GM18511 (cell line): ENCODE data around the gene TRPM2.
A peak's percentile ranks its signal among the peaks of the same experiment; 100 is the strongest.
"Not testable (repeated sequence)": the region's sequence is repeated elsewhere in the genome, so short reads cannot be mapped to it uniquely, and the experiment has no call there.

Source experiments
- ATAC-seq: cut with Tn5 transposase; IDR thresholded peaks from one replicate; pipeline ENCODE4 v1.9.1; 2021; ENCODE audit warnings: mild to moderate bottlenecking, moderate library complexity; ENCODE audit not compliant: unreplicated experiment

The TRPM2 gene

DNA sequence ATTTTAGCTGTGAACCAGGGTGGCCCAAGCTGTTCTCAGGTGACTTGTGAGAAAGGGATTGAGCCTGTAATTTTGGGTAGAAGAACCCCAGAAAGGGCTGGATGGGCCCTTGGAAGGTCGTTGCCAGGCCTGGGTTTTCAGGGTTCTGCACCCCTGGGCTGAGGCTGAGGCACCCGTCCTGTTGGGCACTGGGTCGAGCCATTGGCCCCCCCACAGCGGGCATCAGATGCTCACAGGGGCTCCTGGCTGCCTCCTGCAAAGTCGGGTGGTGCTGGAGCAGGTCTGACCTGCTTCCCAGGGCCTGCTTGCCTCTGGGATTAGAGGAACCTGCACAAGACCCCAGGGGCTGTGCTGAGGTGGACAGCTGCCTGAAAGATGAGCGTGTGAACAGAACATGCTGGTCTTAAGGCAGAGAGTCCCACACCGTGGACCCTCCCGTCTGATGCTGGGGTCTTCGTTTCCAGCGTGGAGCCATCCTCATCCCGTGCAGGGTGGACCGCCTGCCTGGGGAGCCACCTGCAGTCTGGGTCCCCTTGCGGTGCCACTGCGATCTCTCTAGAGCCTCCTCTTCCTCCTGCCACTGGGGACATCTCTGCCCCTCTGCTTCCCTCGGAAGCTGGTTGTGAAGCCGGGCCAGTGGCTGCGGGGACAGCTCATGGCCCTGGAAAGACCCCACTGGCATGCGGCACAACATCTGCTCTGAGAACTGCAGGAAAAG is 1.7 kb upstream of the TRPM2 start:
- ATAC-seq, result no peak

DNA sequence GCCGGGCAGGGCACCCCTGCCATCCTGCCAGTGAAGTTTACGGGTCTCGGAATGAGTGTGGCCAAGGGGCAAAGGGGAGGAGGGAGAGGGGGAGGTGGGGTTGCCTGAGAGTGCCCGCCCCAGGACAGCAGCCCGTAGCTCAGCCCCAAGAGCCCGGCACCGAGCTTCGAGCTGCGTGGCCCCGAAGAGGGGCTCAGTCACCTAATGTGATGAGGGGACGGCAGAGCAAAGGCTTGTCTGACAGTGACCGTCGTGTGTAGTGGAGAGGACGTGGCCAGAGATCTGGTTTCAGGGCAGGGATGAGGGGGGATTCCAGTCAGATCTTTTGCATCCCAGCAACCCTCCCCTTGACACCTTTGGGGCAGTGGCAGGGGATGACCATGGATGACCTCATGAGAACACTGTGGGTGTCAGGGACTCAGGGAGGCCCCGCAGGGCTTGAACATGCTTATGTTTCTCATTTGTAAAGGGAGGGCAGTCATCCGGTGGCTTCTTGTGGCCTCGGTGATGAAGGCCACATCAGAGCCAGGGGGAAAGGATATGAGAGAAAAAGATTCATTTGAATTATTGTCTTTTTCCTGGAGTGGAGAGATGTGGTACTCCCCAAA is 1.1 kb upstream of the TRPM2 start:
- no peak for ATAC-seq

DNA sequence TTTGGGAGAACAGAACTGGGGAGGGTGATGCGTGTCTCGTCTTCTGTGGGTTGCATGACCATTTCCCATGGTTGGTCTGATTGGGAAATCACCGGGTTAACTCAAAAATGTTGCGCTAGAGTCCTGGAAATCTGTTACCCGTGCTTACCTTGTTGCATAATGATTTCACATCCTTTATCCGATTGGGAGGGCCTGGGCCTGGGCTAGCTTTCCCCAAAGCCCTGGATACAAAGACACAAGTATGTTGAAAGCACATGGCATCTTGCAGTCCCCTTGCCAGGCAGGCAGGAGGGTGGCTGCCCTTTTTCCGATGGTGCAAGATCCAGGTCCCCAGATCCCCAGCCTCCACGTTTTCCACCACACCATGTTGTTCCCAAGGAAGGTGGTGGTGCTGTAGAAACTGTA is 582 bp downstream of the TRPM2 start:
- ATAC-seq, result peak; percentile 22

DNA sequence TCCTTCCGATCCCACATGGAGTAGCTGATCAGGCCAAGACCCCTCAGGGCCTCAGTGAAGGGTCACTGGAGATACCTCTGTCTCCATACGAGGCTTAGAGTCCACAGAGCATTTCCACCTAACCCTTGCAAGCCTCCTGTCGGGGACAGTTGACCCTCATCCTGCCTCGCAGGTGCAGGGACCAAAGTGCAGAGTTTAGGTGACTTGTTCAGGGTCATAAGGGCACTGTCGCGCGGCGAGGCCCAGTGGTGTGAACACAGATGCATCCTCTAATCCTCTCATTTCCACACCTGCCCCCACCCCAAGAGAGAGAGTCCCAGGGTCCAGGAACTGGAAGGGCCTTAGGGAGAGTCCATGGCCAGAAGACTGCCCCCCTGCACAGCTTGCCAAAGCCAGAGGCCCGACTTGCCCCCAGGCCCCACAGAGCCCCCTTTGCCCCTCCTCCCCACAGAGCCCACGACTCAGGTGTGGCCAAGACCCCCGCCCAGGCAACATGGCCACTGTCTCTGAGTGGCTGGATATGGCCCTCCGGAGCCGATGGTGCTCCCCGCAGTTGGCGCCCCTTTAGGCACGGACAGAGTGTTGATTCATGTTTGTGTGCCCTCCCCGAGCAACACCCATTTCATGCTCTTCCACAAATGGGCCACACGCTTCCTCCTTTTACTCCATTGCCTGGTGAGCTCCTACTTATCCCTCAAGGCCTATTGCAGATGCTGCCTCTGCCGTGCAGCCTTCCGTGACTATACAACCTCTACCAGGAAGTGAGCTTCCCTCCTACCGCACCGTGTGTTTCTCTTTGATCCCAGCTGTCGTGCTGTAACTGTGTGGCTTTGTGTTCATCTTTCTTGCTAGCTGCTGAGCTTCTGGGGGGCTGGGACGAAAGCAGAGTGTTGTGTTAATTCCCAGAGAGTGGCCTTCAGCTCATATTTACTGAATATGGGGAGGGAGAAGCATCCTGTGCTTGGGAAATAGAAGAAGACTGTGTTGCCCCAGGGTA is 1.7 kb downstream of the TRPM2 start:
- ATAC-seq, result no peak

DNA sequence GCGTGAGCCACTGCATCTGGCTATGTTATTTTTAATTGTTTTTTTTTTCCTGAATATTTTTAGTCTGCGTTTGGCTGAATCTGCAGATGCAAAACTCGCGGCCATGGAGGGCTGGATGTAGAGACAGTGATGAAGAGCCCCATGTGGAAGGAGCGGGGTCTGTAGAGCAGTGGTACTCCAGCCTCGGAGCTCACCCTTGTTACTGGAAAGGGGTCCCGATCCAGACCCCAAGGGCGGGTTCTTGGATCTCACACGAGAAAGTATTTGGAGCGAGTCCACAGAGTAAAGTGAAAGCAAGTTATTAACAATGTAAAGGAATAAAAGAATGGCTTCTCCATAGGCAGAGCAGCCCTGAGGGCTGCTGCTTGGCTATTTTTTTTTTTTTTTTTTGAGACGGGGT is 2.7 kb downstream of the TRPM2 start:
- no peak for ATAC-seq

DNA sequence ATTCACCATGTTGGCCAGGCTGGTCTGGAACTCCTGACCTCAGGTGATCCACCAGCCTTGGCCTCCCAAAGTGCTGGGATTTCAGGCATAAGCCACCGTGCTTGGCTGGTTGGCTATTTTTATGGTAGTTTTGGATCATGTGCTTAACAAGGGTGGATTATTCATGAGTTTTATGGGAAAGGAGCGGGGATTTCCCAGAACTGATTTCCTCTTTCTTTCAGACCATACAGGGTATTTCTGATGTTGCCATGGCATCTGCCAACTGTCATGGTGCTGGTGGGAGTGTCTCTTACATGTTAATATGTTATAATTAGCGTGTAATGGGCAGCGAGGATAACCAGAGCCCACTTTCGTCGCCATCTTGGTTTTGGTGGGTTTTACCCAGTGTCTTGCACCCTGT is 3.2 kb downstream of the TRPM2 start:
- no peak for ATAC-seq

DNA sequence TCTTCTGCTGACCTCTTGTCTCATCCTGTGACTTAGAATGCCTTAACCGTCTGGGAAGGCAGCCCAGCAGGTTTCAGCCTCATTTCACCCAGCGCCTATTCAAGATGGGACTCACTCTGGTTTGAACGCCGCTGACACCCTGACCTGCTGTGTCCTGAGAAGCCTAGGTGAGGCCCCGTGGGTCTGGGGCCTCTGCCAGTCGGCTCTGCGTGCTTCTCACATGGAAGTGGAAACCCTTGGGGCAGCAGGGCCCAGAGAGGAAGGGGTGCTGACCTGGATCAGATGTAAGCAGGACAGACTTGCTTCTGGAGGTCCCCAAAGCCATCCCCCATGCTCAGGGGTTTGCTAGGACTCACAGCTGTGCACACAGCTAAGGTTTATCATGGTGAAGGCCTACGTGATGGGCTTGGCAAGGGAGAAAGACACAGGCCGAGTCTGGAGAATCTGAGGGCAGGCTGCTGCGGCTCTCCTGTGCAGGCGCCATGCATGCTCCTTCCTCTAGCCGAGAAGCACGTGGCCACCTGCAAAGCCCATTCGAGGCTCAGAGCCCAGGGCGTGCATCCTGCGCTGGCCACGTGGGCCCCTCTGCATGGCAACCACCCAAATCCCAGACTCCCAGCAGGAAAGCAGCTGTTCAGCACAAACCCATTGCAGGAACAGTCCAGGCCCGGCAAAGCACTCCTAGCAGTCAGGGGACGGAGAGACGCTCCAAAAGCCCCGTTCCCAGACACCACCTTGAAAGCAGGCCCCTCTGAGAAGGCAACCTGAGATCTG is 3.8 kb downstream of the TRPM2 start:
- ATAC-seq, result no peak

DNA sequence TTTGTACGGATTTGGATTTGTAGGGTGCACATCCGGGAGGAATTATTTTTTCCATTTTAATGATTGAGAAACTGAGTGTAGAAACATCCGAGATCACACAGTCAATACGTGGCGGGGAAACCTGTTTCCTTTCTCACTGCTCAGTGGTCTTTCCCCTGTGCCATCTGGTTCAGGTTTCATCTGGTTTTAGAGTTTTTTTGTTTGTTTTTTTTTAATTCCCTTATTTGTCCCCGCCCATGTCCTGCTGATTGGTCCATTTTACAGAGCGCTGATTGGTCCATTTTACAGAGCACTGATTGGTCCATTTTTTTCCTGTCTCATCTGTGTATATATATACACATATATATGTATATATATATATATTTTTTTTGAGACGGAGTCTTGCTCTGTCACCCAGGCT is 6.0 kb downstream of the TRPM2 start:
- ATAC-seq, result no peak

DNA sequence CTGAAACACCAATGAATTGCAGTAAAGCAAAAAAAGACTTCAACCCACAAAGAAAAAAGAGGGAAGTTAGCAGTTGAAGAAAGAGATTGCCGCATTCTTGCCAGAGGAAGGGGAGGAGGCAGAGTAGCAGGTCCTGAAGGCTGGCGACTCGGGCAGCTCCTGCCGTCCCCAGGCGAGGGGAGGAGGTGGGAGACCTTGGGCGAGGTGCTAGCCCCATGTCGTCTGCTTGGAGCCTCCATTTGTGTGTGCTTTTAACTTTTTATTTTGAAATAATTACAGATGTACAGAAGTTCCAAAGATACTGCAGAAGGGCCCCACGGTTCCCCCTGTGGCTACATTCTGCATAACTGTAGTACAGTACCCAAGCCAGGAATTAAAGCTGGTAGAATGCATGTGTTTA is 6.7 kb downstream of the TRPM2 start:
- ATAC-seq, result no peak

DNA sequence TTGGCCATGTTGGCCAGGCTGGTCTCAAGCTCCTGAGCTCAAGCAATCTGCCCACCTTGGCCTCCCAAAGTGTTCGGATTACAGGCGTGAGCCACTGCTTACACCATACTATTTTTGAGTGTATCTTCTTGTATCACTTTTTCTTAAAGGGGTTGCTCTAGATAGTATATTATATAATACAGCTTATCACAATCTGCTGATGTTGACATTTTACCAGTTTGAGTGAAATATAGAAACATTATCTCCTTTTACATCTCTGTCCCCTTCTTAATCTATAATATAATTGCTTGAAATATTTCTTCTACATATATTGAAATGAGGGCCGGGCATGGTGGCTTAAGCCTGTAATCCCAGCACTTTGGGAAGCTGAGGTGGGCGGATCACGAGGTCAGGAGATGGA is 8.5 kb downstream of the TRPM2 start:
- not testable (repeated sequence) for ATAC-seq

DNA sequence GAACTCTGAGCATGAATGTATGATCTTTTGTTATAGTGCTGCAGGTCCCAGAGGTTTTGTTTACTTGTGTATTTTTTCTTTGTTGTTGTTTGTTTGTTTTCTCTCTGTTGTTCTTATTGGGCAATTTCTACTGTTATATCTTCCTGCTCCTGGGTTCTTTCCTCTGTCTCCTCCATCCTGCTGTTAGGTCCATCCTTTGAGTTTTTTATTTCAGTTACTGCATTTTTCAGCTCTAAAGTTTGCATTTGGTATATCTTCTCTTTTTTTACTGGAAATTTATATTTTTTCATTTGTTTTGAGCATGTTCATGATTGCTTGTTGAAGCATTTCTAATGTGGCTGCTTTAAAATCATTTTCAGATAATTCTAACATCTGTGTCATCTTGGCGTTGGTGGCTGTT is 9.9 kb downstream of the TRPM2 start:
- no peak for ATAC-seq

DNA sequence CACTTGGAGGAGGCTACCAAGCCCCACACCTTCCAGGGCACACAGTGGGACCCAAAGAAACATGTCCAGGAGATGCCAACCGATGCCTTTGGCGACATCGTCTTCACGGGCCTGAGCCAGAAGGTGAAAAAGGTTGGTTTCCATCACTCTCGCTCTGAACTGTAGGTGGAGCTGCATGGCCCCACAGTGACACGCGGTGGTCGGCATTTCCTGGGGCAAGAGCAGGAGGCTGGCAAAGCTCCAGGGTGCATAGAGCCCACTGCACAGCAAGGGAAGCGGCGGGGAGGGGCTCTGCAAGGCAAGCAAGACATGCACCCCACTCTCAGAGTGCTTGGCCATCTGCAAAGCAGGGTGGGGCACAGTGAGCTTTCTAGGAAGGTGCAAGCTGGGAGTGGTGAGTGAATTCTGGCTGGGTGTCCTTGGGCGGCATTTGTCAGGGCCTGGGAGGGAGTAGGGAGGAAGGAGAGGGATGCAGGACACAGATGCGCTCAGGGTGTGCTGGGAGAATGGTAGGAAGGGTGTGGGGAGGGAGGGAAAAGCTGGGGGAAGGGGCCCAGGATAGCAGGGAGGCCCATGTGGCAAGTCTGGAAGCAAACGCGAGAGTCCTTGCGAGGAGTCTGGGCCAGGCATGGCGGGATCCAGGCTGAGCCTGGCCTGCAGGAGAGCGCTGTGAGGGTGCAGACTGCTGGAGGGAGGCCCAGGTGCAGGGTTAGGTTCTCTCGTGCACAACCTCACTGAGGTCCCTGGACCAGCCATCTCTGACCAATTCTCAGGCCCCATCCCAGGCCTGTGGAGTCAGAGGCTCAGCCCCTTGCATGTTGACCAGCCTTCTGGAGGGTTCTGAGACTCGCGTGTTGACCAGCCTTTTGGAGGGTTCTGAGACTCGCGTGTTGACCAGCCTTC is 11.0 kb downstream of the TRPM2 start:
- ATAC-seq, result no peak

DNA sequence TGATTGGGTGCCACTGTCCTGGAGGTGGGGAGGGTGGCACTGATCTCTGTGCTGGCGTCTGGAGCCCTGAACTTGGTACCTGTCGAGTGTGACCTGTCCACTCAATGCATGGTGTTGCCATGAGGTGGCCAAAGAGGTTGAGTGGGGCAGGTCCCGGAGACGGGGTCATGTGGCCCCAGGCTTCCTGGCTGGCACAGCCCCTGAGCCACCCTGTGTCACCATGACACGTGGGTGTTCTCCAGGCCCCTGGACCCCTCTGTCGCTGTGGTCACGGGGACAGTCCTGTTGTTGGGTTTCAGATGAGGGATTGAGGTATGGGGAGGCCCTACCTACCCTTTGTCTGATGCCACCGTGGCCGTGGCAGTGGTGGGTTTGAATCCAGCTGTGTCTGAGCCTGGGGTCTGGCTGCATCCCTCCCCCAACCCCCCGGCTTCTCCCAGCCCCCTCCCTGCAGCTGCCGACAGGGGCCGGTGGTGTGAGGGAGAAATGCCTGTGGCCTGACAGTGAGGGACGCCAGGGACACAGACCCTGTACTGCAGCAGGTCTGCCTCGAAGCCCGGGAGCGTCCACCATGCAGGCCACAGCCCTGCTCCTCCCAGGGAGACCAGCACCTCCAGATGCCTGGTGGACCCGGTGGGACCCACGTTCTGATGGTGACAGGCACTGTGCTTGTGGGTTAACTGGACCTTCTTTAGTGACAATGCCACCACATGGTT is 12.0 kb downstream of the TRPM2 start:
- no peak for ATAC-seq

DNA sequence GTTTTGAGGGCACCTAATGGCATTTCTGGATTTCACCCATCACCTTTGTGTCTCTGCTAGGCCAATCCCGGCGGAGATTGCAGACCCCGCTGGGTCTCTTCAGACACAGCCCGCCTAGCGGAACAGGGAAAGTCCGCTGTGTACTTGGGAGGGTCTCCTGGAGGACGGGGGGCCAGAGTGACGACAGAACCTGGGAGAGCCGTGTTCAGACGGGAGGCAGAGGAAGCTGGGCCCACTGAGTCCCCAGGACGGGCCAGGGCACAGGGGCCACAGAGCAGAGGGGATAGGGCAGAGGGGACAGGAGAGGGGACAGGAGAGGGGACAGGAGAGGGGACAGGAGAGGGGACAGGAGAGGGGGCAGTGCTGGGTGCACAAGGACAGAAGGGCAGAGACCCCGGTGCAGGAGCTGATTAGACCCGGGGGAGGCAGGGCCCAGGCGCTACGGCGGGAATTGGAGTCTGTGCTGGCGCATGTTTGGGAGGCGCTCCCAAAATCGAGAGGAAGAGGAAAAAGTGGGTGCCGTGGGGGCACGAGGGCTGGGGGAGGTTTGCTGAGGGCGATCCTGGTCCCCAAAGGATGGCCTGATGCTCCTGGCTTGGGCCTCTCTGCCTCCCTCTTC is 12.7 kb downstream of the TRPM2 start:
- ATAC-seq, result no peak

DNA sequence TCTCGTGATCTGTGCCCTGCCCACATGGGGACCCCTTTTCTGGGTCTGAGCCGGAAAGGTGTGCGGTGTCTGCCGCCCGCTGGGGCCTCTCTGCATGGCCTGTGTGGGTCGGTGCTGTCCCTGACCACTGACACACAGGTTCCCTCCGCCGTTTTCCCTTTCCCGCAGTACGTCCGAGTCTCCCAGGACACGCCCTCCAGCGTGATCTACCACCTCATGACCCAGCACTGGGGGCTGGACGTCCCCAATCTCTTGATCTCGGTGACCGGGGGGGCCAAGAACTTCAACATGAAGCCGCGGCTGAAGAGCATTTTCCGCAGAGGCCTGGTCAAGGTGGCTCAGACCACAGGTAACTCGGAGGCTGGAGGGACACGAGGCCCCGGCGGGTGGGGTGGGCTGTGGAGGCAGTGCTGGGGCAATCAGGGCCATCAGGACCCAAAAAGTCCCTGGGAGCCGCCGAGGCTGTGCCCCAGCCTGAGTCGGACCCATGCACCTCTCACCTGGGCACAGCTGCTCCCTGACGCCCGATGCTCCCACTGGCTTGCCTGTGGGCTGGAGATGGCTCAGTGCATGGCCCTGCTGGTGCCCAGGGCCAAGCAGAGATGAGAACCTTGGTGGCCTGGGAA is 13.3 kb downstream of the TRPM2 start:
- ATAC-seq, result no peak

DNA sequence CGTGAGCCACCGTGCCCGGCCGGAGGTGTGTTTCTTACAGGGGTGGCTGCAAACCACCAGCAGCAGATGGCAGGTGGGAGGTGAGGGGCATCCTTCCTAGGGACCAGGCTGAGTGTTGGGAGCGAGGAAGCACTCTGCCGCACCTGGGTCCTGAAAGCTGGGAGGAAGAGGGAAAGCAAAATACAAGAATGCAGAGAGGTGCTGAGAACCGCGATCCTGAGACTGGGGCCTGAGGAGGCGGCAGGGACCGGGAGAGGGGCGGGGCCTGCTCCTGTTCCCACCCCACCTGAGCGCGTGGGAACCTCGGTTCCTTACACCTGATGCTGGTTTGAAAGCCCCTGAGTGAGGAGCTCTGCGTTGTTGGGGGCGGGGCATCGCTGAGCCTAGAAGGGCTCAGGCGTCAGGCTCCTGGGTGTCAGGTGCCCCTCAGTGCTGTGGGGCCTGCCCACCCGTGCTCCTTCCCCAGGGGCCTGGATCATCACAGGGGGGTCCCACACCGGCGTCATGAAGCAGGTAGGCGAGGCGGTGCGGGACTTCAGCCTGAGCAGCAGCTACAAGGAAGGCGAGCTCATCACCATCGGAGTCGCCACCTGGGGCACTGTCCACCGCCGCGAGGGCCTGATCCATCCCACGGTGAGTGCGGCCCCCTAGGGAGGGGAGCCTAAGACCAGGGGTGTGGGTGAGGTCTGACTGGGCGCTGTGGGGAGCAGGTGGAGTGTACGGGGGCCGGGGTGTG is 15.5 kb downstream of the TRPM2 start:
- ATAC-seq, result no peak

DNA sequence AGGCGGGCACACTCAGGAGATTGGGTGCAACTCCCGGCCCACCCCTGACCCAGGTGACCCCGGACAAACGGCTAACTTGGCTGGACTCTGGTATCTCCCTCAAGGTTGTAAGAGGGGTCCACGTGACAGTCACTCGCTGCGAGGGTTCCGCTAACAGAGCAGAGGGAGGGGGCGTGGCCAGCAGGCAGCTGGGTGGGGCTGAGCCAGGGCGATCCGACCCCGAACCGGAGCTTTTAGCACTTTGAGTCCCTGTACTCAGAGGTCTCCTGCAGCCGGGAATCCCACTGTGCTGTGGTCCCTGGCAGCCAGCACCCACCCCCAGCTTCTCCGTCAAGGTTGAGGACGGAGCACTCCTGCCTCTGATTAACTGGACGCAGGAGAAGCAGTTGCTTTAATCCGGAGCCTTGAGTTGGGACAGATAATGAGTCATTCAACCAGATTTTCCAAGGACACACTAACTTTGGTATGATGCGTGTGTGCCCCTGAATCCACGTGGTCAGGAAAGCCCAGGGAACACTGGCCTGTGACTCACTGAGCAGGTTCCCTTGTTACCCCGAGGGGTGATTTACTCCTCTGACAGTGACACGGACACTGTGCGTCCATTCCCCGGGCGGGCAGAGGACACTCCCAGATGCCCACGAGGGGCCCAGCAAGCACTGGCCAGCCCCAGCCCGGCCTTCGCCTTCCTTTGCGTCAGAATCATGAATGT is 16.8 kb downstream of the TRPM2 start:
- no peak for ATAC-seq
